Prostate gland (tissue), 2 donors: ENCODE results near the gene PTK6.

ENCODE experiments used
- CTCF ChIP-seq, 4 experiments: fragments of 200-600 bp in 2 of 4; fragments of 450-650 bp in 2 of 4; sonication (generic) in 2 of 4; IDR thresholded peaks; 1 replicate in 3 of 4; 2 replicates in 1 of 4; pipeline ENCODE4 v1.5.1; 2016 to 2019; ENCODE audit warnings: antibody characterized with exemption in 4 of 4, mild to moderate bottlenecking in 2 of 4, moderate library complexity in 2 of 4
- POLR2A ChIP-seq: fragments of 450-650 bp; IDR thresholded peaks from one replicate; pipeline ENCODE4 v1.6.1; 2016; ENCODE audit warnings: antibody characterized with exemption, mild to moderate bottlenecking

GRCh38 chr20:63502671-63503172 lies 34.5 kb downstream of the PTK6 start:
- TF ChIP-seq CTCF (IDR thresholded peaks at IDR 0.05) (no peak), POLR2A (no peak)
